Suprapubic skin (tissue), 4 donors: ENCODE data around the gene TELO2. TPM values are rescaled to one million over a fixed set of nuclear protein-coding genes. Genes with fewer than 3 reads are reported as not detected.
A peak's percentile ranks its signal among the peaks of the same experiment; 100 is the strongest.

Experiments used
- DNase-seq, 2 donors: peaks; one replicate each; pipeline ENCODE4 v3.0.0-alpha.2; 2019; ENCODE audit warnings: low spot score in 2 of 2
- H3K27ac ChIP-seq: fragments of 200-600 bp; sonication (generic); one replicate; pipeline ENCODE4 v1.5.1; 2019
- H3K27me3 ChIP-seq: fragments of 200-600 bp; sonication (generic); one replicate; pipeline ENCODE4 v1.5.1; 2019
- H3K36me3 ChIP-seq: fragments of 200-600 bp; sonication (generic); one replicate; pipeline ENCODE4 v1.5.1; 2019
- H3K4me1 ChIP-seq: fragments of 200-600 bp; sonication (generic); one replicate; pipeline ENCODE4 v1.5.1; 2019
- H3K4me3 ChIP-seq: fragments of 200-600 bp; sonication (generic); one replicate; pipeline ENCODE4 v1.5.1; 2019; ENCODE audit warnings: mild to moderate bottlenecking
- H3K9me3 ChIP-seq: fragments of 200-600 bp; sonication (generic); one replicate; pipeline ENCODE4 v1.5.1; 2019
- EP300 ChIP-seq: sonication (generic); formaldehyde crosslinking; IDR thresholded peaks from one replicate; pipeline ENCODE4 v1.6.1; 2017; ENCODE audit warnings: antibody characterized with exemption
- POLR2A ChIP-seq, 2 donors: fragments of 450-650 bp; IDR thresholded peaks; one replicate each; pipeline ENCODE4 v1.6.1; 2017; ENCODE audit warnings: antibody characterized with exemption in 2 of 2, mild to moderate bottlenecking in 2 of 2, moderate library complexity in 2 of 2
- POLR2AphosphoS5 ChIP-seq, 3 donors: sonication (generic); formaldehyde crosslinking; IDR thresholded peaks; one replicate each; pipeline ENCODE4 v1.6.1; 2017; ENCODE audit warnings: antibody characterized with exemption in 3 of 3
- WGBS: methylation state at CpG from one replicate; pipeline ENCODE4 v1.1.5; 2018; 5-methylcytosine and 5-hydroxymethylcytosine counted together
- total RNA-seq, 4 donors: library from RNA; depleted of rRNA; stranded (reverse); fragments of >200 nt; gene quantifications; one replicate each; pipeline ENCODE4 v1.1.0, GENCODE V29; 2016
- TF ChIP-seq, protein P1 (sequence below), 2 donors: fragments of 200-600 bp in 1 of 2; fragments of 450-650 bp in 1 of 2; sonication (generic) in 1 of 2; IDR thresholded peaks; one replicate each; pipeline ENCODE4 v1.5.1; 2016 to 2019; ENCODE audit warnings: antibody characterized with exemption in 2 of 2, mild to moderate bottlenecking in 1 of 2, moderate library complexity in 1 of 2

TELO2 gene
- total RNA-seq, 4 donors from 2014 or later: 28.1 to 86.1 (median 35.2) TPM

DNA sequence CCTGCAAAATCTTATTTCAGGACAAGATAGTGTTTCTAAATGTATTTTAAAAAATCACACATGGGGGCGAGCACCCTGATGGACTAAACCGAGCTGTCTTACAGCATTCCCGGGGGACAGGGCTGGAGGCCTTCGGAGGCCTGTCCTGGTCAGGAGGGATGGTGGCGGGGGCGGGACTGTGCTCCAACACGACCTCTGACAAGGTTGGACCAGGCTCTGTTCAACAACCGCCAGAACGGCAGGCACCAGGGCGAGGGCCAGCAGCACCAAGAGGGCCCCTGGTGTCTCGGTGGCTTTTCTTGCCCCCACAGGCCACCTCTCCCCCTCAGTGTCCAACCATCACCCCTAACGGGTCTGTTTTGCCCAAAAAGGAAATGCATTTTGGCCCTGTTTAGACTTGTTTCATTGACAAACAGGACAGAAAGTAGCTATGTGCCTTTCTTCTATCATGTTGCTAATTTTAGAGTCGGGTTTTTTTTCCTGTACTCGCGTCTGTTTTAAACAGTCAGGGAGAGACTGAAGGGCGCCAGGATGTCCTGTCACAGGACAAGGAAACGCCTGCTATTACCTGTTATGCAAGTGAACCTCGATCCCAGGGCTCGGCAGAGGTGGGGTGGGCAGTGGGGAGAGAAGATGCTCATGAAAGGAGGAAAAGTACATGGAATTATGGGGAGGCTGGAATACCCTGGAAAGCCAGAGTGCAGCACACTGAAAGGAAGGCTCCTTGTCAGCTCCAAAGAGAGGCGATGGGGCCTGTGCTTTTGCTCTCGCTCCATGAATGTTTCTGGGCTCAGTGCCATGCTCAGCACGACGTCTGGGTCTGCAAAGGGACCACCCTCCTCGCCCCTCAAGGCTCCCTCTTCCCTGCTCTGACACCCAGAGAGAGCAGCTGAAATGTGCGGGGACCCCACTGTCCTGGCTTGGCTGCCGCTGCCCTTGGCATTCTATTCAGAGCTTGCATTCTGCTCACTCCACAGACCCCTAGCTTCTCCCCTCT, 52.2 kb downstream of the TELO2 start:
- Histone ChIP-seq H3K9me3 (no peaks in the 10 kb centered on the region), H3K36me3 (peaks cover 14% of the 10 kb centered on the region), H3K27ac (peak overlapping the region; percentile 68), H3K27me3 (no peaks in the 10 kb centered on the region), H3K4me1 (peaks cover 72% of the 10 kb centered on the region), H3K4me3 (peak overlapping the region; percentile 12)
- no peak for DNase-seq
- TF ChIP-seq, protein P1, sequence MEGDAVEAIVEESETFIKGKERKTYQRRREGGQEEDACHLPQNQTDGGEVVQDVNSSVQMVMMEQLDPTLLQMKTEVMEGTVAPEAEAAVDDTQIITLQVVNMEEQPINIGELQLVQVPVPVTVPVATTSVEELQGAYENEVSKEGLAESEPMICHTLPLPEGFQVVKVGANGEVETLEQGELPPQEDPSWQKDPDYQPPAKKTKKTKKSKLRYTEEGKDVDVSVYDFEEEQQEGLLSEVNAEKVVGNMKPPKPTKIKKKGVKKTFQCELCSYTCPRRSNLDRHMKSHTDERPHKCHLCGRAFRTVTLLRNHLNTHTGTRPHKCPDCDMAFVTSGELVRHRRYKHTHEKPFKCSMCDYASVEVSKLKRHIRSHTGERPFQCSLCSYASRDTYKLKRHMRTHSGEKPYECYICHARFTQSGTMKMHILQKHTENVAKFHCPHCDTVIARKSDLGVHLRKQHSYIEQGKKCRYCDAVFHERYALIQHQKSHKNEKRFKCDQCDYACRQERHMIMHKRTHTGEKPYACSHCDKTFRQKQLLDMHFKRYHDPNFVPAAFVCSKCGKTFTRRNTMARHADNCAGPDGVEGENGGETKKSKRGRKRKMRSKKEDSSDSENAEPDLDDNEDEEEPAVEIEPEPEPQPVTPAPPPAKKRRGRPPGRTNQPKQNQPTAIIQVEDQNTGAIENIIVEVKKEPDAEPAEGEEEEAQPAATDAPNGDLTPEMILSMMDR (IDR thresholded peaks at IDR 0.05): no peak
- 48% methylated on average over 19 of the region's 26 CpGs for WGBS

DNA sequence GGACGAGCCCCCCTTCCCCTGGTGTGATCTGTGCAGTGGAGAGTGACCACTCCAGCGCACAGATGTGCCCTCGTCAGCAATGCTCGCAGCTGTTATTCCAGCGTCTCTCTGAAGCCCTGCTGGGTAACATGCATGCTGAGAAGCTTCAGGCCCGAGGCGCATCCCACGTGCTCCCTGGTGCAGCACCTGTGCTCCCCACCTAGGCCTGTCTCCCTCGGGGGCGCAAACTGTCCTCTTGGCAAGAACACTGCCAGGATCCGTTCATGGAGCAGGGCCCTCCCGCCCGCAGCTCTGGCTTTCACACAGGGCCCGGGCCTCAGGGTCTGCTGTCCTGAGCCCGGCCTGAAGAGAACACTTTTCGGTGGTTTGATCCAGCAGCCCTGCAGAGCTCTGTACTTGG, 53.3 kb downstream of the TELO2 start:
- H3K36me3 ChIP-seq: peaks cover 22% of the 10 kb centered on the region

DNA sequence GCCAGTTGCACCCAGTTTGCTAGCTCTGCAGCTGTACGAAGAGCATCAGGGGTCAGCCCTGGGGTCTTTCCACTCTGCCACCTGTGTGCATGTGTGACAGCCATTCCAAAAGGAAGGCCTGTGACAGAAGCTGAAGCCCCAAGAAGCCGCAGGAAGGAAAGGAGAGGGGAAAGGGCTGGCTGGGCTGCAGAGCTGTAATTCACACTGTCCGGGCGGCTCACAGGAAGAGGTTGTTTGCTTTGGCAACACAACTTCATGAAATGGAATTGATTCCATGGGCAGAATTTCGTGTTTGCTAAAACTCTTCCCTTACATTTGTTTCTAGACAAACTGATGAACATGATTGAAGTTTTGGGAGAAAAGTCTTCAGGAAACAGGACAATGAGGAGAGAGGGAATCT, 55.1 kb downstream of the TELO2 start:
- Histone ChIP-seq H3K4me1 (peaks cover 66% of the 10 kb centered on the region), H3K27me3 (no peaks in the 10 kb centered on the region), H3K27ac (no peak overlapping the region), H3K4me3 (no peak overlapping the region), H3K36me3 (peaks cover 11% of the 10 kb centered on the region), H3K9me3 (no peaks in the 10 kb centered on the region)
- TF ChIP-seq EP300 (no peak), POLR2A (IDR thresholded peaks at IDR 0.05) (no peak), POLR2AphosphoS5 (IDR thresholded peaks at IDR 0.05) (no peak)
- TF ChIP-seq, protein P1 (IDR thresholded peaks at IDR 0.05): no peak
- no peak for DNase-seq
- 58% methylated on average over 5 of the region's 5 CpGs for WGBS

More for the DNA sequence above, 53.3 kb downstream of the TELO2 start:
- H3K27ac ChIP-seq: peak overlapping the region; percentile 27
- peaks cover 79% of the 10 kb centered on the region for H3K4me1 ChIP-seq
- H3K4me3 ChIP-seq: no peak overlapping the region
- no peak for DNase-seq
- 74% methylated on average over 7 of the region's 16 CpGs for WGBS
- H3K9me3 ChIP-seq: no peaks in the 10 kb centered on the region
- no peaks in the 10 kb centered on the region for H3K27me3 ChIP-seq
- TF ChIP-seq POLR2AphosphoS5 (IDR thresholded peaks at IDR 0.05): no peak
- no peak for TF ChIP-seq EP300

DNA sequence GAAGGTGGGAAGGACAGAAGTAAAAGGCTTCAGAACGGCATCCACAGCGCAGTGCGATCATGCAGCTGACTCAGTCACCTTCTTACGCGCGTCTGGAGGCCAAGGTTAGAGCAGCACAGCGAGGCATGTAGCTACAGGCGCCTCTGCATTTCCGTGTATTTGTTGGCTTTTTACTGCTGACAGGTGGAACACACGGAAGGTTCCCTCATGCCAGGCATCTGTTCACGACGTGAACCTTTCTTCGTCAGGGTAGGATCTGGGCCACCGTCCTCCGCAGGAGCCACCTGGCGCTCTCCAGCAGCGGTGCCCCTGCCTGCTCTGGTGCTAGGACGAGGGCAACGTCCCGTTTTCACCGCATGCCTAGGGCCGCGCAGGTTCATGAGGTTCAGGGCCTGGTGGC, 55.6 kb downstream of the TELO2 start:
- no peak overlapping the region for H3K4me3 ChIP-seq
- no peaks in the 10 kb centered on the region for H3K9me3 ChIP-seq
- WGBS: 75% methylated on average over 17 of the region's 23 CpGs
- H3K27ac ChIP-seq: no peak overlapping the region
- TF ChIP-seq POLR2A (IDR thresholded peaks at IDR 0.05) (no peak), POLR2AphosphoS5 (IDR thresholded peaks at IDR 0.05) (no peak), EP300 (no peak)
- TF ChIP-seq, protein P1 (IDR thresholded peaks at IDR 0.05): no peak
- no peaks in the 10 kb centered on the region for H3K27me3 ChIP-seq
- DNase-seq: no peak
- H3K36me3 ChIP-seq: peaks cover 11% of the 10 kb centered on the region
- H3K4me1 ChIP-seq: peaks cover 61% of the 10 kb centered on the region

DNA sequence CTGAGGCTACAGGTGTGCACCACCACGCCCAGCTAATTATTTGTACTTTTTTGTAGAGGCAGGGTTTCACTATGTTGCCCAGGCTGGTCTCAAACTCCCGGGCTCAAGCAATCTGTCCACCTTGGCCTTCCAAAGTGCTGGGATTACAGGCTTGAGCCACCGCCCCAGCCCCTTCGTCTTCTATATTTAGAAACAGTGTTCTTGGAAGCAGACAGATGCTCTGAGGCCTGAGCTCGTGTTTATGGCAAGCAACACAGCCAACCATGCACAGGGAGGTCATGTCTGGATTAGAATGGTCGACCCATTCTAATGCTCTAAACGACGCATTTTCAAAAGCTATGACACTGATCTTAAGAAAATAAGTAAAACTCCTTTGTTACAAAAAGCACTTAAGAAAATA, 56.9 kb downstream of the TELO2 start:
- TF ChIP-seq POLR2AphosphoS5 (IDR thresholded peaks at IDR 0.05) (no peak), POLR2A (IDR thresholded peaks at IDR 0.05) (no peak), EP300 (no peak)
- TF ChIP-seq, protein P1 (IDR thresholded peaks at IDR 0.05): no peak
- H3K27ac ChIP-seq: no peak overlapping the region
- no peak for DNase-seq
- H3K4me3 ChIP-seq: no peak overlapping the region
- peaks cover 58% of the 10 kb centered on the region for H3K4me1 ChIP-seq
- no peaks in the 10 kb centered on the region for H3K27me3 ChIP-seq
- WGBS: 84% methylated on average over 8 of the region's 8 CpGs
- H3K36me3 ChIP-seq: peaks cover 16% of the 10 kb centered on the region
- H3K9me3 ChIP-seq: no peaks in the 10 kb centered on the region
